Cardiac fibroblast (primary cell): ENCODE measurements around the gene PCDHGB3.
"Not testable (repeated sequence)": the region's sequence is repeated elsewhere in the genome, so short reads cannot be mapped to it uniquely, and the experiment has no call there.

Experiments used
- DNase-seq, 2 donors: peaks; one replicate each; pipeline versions ENCODE4 v3.0.0 to v3.0.0-alpha.2; 2010; ENCODE audit warnings: low read depth in 2 of 2
- H3K4me3 ChIP-seq, 2 donors: replicated peaks in 1 of 2; 1 replicate in 1 of 2; 2 replicates in 1 of 2; pipeline ENCODE4 v1.5.1; 2011; ENCODE audit warnings: low read depth in 2 of 2, low read length in 2 of 2, mild to moderate bottlenecking in 2 of 2, moderate library complexity in 1 of 2
- CTCF ChIP-seq: IDR thresholded peaks from one replicate; pipeline ENCODE4 v1.5.1; 2011; ENCODE audit warnings: low read depth, mild to moderate bottlenecking, low read length, inconsistent platforms

Gene PCDHGB3

GRCh38 chr5:141387557-141388311 lies 17.7 kb downstream of the PCDHGB3 start, which contains the start of gene PCDHGB4:
PCDHGB4 (plus strand) TSS chr5:141387698; CDS start chr5:141387885, 187 bp downstream.
- H3K4me3 ChIP-seq = peak within 1 kb of the TSS; percentile 16 to 42
- peak; percentile 52 to 69 for DNase-seq
- peak; percentile 62 for TF ChIP-seq CTCF

GRCh38 chr5:141388661-141389060 lies 18.6 kb downstream of the PCDHGB3 start:
- H3K4me3 ChIP-seq = no peak overlapping the region
- no peak for TF ChIP-seq CTCF

GRCh38 chr5:141389153-141390042 lies 19.4 kb downstream of the PCDHGB3 start:
- DNase-seq = no peak
- TF ChIP-seq CTCF = no peak
- H3K4me3 ChIP-seq = no peak overlapping the region

More at GRCh38 chr5:141388661-141389060, 18.6 kb downstream of the PCDHGB3 start:
- DNase-seq = no peak

- peak; percentile 12 for TF ChIP-seq CTCF
- DNase-seq = no peak
- H3K4me3 ChIP-seq = peak within 1 kb of the TSS; percentile 2 to 14
Measured at GRCh38 chr5:141392429-141393198, 22.6 kb downstream of the PCDHGB3 start, which contains the start of gene PCDHGA8. PCDHGA8 (plus strand) TSS chr5:141392633; CDS start chr5:141392814, 181 bp downstream.

- no peak overlapping the region for H3K4me3 ChIP-seq
- DNase-seq = no peak
- no peak for TF ChIP-seq CTCF
Measured at GRCh38 chr5:141393267-141393666, 23.2 kb downstream of the PCDHGB3 start.

GRCh38 chr5:141394401-141395187 lies 24.6 kb downstream of the PCDHGB3 start:
- not testable (repeated sequence) for DNase-seq, H3K4me3 ChIP-seq
